Hematopoietic multipotent progenitor cell treated with erythropoietin and hydrocortisone succinate and interleukin-3 and kit ligand, for 15 days (in vitro differentiated cells): ENCODE measurements around the gene XCL2.

Experiments used
- DNase-seq: peaks from one replicate; pipeline ENCODE4 v3.0.0-alpha.2; 2015; ENCODE audit warnings: low spot score

Gene XCL2

GRCh38 chr1:168513656-168514404, 30.0 kb downstream of the XCL2 start:
- DNase-seq: no peak

DNA sequence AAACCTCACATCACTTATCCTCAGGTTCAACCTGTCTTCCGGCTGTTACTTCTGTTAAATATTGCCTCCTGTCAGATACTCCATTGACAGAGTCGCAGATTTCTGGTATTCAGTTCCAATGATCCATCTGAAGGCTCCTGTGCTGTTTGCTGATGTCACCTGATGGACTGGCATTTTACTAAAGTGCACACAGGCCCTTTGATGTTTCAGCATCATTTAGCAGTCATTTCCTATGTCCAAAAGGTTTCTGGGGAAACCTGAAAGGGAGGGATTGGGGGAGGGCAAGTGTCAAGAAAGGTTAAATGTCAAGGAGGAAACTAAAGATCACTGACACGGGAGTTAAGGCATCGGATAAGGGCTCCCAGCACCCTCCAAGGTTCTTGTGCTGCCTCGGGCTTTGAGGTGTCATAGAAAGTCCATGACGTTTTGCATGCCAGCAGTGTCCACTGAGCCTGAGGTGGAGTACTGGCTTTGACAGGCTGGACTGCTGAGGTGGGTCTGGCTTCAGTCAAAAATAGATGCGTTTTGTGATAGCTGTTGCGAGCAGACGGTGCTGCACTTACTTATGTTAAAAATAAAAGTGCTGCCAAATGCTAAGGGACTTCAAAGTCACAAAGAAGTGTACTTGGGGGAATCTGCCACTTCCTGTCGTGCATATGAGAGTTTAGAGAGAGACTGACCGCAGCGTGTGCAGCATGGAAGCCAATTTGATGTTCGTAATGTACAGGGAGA, 30.8 kb downstream of the XCL2 start:
- no peak for DNase-seq

- no peak for DNase-seq
Measured at GRCh38 chr1:168509875-168510791, 33.7 kb downstream of the XCL2 start.

- no peak for DNase-seq
Measured at GRCh38 chr1:168509210-168509609, 34.6 kb downstream of the XCL2 start.

GRCh38 chr1:168507828-168508227, 36.0 kb downstream of the XCL2 start:
- DNase-seq: no peak

DNA sequence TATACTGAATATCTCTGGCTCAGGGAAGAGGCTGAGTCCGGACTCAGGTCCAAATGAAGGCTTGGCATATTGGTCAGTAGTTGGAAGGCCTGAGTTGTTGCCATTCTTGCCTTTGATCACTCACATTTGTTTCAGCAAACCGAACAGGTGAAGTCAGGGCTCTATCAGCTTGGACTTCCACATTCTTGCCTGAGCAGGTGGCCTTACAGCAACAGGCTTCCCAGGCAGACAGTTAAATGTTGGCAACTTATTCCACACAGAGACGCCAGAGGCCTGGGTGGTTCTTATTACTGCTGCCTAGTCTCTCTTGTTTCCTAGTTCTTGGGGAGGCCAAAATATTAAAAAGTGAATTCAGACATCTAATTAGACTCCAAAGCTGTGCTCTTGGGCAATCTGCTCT, 36.6 kb downstream of the XCL2 start:
- no peak for DNase-seq

- no peak for DNase-seq
Measured at GRCh38 chr1:168506204-168506819, 37.5 kb downstream of the XCL2 start.

- DNase-seq: no peak
Measured at GRCh38 chr1:168505006-168505405, 38.8 kb downstream of the XCL2 start.

DNA sequence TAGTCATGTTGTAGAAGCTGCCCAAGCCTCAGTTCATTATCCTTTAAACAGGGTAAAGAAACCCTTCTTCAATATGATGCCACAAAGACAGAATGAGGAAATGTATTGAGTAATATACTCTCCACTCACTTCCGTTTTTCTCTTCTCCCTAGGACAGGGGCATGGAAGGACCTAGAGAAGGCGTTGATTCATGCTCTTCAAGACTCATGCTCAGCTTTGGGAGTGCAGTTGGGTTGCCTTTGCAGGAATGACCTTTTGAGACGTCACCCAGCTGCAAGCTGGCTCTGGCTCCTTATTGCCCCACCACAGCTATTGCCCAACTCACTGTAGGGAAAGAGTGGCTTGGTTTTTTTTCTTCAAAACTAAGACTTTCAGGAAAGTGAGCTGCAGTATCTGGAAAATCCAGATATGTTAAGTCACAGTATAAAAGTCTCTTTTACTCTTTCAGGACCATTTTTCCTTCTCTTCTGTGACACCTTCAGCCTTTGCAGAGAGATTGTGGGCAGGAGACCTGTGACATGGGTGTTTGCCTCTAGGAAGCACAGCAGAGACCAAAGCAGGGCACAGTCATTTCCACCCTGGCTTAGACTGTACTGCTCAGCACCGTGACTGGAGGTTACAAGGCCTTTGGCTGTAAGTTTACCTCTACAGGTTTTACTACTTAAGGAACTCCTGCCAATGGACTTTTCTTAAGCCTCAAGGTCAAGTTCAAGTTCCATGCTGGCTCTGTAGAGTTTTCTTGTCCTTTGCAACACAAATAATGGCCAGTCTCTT, 39.5 kb downstream of the XCL2 start:
- no peak for DNase-seq

GRCh38 chr1:168499688-168500049, 44.1 kb downstream of the XCL2 start:
- DNase-seq: no peak

- DNase-seq: peak; percentile 4
Measured at GRCh38 chr1:168498956-168499687, 44.7 kb downstream of the XCL2 start.

DNA sequence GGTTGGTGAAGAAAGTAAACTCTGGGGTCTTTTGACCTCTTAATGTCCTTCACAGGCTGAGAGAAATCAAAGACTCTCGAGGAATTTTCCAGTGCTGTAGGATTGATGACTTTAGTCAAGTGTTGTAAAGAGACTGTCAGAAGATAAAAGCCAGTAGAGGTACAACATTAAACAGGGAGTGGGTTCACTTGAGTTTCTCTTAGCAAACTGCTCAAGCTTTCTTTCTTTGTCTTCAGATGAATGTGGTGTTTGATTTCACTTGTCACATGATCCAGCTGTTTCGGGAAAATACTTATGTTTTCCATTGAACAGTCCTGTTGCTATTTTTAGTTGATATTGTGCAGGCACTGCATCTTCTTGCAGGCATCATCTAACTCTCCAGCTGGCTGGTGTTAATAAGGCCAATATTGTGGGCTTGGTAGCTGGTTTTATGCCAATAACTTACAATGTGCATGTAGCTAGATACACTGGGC, 45.6 kb downstream of the XCL2 start:
- peak; percentile 17 for DNase-seq

DNA sequence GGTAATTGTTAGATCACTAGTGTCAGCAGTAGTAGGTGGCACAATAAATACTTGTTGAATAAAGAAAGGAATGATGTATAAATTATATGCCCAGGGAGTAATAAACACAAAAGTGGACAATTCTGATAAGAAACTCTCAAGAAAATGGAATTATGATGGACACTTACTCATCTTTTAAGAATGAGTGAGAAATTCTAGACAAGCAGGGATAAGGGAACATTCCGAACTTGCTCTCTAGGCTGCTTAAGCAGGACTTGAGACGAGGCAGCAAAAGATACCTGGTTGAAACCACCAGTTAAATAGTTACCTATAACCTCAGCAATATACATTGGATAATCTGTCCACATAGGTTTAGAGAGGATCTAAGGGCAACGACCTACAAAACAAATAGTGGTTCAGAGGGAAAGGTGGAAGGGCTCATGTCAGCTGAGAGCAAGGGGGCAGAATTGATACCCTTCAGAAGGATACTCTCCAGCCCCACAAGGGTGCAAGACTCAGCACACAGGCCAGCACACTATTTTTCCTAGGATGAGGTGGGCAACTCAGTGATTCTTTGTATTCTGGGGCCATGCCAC, 46.3 kb downstream of the XCL2 start:
- no peak for DNase-seq

DNA sequence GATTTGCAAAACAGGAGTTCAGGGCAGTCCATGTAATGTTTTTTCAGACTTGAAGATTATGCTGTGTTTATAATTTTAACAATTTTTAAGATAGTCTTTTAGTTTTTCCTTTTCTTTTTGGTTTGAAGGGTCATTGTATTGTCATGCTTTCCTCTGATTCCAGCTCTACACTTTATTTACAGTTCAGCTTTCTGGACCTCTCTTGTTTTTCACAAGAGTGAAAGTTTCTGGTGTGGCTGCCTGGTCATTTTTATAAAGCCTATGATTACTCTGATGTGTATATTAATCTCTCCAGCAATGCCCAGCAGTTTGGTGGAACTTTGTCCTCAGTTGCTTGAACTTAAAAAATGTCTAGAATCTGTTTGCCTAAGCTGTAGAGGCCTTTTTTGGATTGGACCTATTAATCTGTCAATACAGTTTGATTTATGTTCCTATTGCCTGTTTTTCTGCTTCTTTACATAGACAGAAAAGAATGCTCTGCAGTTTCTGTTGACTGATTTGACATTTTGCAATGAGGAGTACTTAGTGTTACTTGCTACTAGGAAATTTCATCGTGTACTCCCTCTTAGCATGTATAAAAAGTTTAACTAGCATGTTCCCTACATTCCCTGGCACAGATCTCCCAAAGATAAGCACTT, 52.2 kb downstream of the XCL2 start:
- no peak for DNase-seq
